GM19452 (cell line): Measurements from ENCODE around the gene LMBR1L.

Experiments used
- ATAC-seq: cut with Tn5 transposase; IDR thresholded peaks from one replicate; pipeline ENCODE4 v1.9.1; 2021; ENCODE audit not compliant: unreplicated experiment

The LMBR1L gene

GRCh38 chr12:49121047-49121696 lies 10.5 kb upstream of the LMBR1L start:
- ATAC-seq: no peak

- ATAC-seq: peak; percentile 3
These were observed 559 bp upstream of the LMBR1L start for GRCh38 chr12:49111206-49111605.

- no peak for ATAC-seq
These were observed 795 bp downstream of the LMBR1L start for GRCh38 chr12:49109641-49110463.

DNA sequence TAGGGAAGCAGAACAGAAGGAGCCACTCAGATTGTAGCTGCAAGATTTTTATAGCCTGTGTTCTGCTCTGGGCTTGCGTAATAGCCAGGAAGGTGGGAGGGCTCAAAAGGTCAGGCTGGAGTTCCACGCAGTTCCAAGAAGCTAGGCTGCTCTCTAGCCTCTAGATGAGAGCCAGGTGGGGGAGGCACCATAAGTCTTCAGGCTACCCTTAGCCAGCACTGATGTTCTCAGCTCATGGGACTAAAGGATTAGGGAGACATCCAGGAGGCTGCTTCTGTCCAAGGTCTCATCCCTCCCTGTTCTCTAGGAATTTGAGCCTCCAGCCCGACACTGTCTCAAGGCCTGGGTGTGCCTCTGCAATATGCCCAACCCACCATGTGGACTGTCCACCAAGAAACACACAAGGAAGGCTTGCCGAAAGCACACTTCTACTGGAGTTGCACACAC lies 1.7 kb downstream of the LMBR1L start:
- no peak for ATAC-seq

- no peak for ATAC-seq
These were observed 5.1 kb downstream of the LMBR1L start for GRCh38 chr12:49105504-49106084.

DNA sequence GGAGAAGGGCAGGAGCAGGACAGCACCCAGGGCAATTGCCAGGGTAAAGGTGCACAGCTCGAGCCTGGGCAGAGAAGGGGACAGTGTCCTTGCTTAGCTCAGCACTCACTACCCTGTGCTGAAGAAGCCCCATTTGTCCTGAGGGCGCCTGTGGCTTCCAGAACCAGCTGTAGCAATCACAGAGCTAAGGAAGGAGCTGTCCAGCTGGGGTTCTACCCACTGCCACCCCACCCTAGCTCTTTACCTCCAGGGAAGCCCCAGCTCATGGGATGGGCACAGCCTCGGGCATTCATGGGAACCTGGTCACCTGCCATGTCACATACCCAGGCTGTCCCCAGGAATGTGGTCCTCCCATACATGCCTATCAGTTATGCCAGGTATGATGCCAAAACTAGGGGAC lies 5.8 kb downstream of the LMBR1L start:
- no peak for ATAC-seq

DNA sequence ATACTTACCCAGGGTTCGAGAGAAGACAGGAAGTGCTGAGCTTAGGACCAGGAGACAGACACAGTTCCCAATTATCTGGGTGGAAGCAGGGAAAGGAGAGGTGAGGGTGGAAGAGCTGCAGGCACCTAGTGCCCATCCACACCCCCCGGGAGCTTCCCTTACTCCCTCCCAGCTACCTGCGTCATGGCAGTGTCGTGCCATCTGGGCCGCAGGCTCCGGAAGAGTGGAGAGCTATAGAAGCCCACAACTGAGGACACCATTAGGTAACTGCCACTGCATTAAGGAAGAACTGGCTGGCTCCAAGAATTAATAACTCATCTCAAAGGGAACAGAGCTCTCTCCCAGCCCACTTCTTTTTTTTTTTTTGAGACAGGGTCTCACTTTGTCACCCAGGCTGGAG lies 10.3 kb downstream of the LMBR1L start:
- ATAC-seq: no peak

- ATAC-seq: no peak
These were observed 11.9 kb downstream of the LMBR1L start for GRCh38 chr12:49098703-49099102.

DNA sequence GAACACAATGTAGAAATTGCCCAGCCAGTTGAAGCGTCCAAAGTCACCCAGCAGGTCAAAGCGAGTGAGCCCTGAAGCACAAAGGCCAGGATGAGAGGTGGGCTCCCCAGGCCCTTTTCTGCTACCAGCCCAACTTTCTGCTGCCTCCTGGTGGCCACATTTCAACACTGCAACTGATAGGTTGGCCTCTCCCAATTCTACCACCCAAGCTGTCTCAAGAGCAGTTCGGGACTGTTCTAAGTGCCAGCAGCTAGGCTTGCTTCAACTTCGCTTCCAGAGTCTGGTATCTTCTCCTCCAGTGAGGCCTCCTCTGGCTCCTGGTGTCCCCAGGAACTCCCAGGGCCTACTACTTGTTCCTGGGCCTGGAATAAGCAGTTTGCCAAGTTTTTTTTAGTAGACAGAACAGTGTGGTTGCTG lies 12.6 kb downstream of the LMBR1L start:
- no peak for ATAC-seq

GRCh38 chr12:49097381-49097780 lies 13.3 kb downstream of the LMBR1L start:
- ATAC-seq: no peak

- no peak for ATAC-seq
These were observed 15.7 kb downstream of the LMBR1L start for GRCh38 chr12:49094975-49095365.

- ATAC-seq: no peak
These were observed 16.3 kb downstream of the LMBR1L start, which contains the start of gene DHH for GRCh38 chr12:49094160-49094974. DHH (minus strand) TSS chr12:49094801; CDS start chr12:49094512, 289 bp downstream.

- ATAC-seq: no peak
These were observed 16.9 kb downstream of the LMBR1L start for GRCh38 chr12:49093792-49094159.

GRCh38 chr12:49092816-49093406 lies 17.7 kb downstream of the LMBR1L start:
- ATAC-seq: no peak

- no peak for ATAC-seq
These were observed 18.4 kb downstream of the LMBR1L start for GRCh38 chr12:49092086-49092815.

DNA sequence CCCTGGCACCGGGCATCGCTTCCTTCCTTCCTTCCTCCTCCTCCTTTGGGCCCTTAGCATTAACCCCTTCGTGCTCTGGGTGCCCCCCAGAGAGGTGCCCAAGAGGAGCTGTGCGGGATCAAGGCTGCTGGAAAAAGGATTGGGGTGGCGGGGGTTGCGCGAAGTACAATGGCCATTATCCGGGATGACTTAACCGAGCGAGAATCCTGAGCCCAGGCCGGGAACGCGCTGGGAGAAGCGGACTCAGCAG lies 18.9 kb downstream of the LMBR1L start:
- ATAC-seq: no peak

DNA sequence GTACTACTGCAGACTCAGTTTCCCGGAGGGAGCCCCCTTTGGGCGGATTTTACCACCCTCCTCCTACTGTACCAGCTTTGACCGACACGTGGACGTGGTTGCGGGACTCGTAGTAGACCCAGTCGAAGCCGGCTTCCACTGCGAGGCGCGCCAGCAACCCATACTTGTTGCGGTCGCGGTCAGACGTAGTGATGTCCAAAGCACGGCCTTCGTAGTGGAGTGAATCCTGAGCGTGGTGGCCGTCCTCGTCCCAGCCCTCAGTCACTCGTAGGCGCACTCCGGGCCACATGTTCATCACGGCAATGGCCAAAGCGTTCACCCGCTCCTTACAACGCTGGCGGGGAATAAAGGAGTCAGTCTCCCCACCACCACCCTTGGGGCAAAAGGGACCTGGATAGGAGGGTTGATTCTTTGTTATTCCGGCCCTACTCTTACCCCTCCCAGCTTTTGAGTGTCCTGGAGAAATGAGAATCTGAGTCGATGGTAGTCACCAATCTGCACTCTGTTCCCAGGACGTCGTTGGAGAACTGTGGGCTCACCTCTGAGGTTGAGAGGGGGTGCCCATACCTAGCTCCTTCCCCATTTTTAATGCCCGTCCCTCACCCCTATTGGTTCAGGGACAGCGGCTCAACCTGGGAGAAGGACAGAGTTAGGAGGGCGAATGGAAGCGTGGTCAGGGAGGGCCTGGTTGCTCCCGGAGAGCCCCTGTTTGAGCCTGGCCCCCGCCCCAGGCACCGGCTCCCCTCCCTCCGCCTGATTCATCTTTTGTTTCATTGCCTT lies 19.4 kb downstream of the LMBR1L start:
- no peak for ATAC-seq

- no peak for ATAC-seq
These were observed 20.6 kb downstream of the LMBR1L start for GRCh38 chr12:49089821-49090773.

DNA sequence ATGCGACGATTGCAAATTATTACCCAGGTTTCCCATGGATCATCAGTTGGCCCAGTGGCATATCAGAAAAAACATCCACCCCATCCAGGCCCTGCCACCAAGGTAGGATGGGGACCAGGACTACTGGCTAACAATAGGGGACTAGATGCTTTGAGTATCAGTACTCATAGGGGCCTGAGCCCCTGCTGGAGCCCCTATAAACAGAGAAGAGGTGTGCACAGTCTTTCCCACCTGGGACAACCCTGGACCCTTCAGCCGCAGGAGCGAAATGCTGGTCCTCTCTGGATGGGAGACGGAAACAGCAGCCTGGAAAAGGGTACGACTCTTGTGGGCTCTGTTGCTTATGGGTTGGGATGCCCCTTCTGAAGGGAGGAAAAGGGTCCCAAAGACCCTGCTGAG lies 21.7 kb downstream of the LMBR1L start:
- no peak for ATAC-seq
